Measurements from ENCODE around the gene MAP2K1.

MAP2K1 gene

GRCh38 chr15:66387163-66388042 lies 691 bp downstream of the MAP2K1 start:
- H3K36me3 ChIP-seq = no peaks in the 10 kb centered on the region
- peaks cover 0 to 47% (median 23%) of the 10 kb centered on the region in 4 donors for H3K4me1 ChIP-seq
- peak overlapping the region; percentile 78 to 94 for H3K4me3 ChIP-seq
- TF ChIP-seq CTCF (IDR thresholded peaks at IDR 0.05) = peak in 1 of 2 experiments; percentile 19
- peak overlapping the region; percentile 94 to 96 for H3K27ac ChIP-seq
- peak; percentile 62 to 84 for DNase-seq
- H3K27me3 ChIP-seq = no peaks in the 10 kb centered on the region
- H3K9me3 ChIP-seq = no peaks in the 10 kb centered on the region
- intact Hi-C loops (cut with DNase I; ENCODE audit: low total_unique reads) = loop anchor here (2.0 kb wide), 1 partner anchor 109 kb away; the partner anchor contains the start of gene SNAPC5

- Histone ChIP-seq H3K27ac (peak overlapping the region; percentile 94 to 96), H3K9me3 (no peaks in the 10 kb centered on the region), H3K4me1 (peaks cover 0 to 47% (median 23%) of the 10 kb centered on the region in 4 donors), H3K4me3 (peak overlapping the region; percentile 78 to 94), H3K27me3 (no peaks in the 10 kb centered on the region), H3K36me3 (no peaks in the 10 kb centered on the region)
- intact Hi-C loops (cut with DNase I; ENCODE audit: low total_unique reads) = loop anchor here (2.0 kb wide), 1 partner anchor 109 kb away; the partner anchor contains the start of gene SNAPC5
- TF ChIP-seq CTCF (IDR thresholded peaks at IDR 0.05) = no peak
- no peak for DNase-seq
These were observed 1.3 kb downstream of the MAP2K1 start for GRCh38 chr15:66388043-66388363.

GRCh38 chr15:66388576-66388975 lies 1.9 kb downstream of the MAP2K1 start:
- intact Hi-C loops (cut with DNase I; ENCODE audit: low total_unique reads) = loop anchor here (2.0 kb wide), 1 partner anchor 108 kb away; the partner anchor contains the start of gene SNAPC5
- Histone ChIP-seq H3K27me3 (no peaks in the 10 kb centered on the region), H3K36me3 (no peaks in the 10 kb centered on the region), H3K4me3 (peak overlapping the region in 1 of 2 donors; percentile 78), H3K9me3 (no peaks in the 10 kb centered on the region), H3K27ac (peak overlapping the region in 1 of 2 donors; percentile 94), H3K4me1 (peaks cover 0 to 49% (median 23%) of the 10 kb centered on the region in 4 donors)
- no peak for TF ChIP-seq CTCF (IDR thresholded peaks at IDR 0.05)
- DNase-seq = no peak

- intact Hi-C loops (cut with DNase I; ENCODE audit: low total_unique reads) = loop anchor here (2.0 kb wide), 1 partner anchor 108 kb away; the partner anchor contains the start of gene SNAPC5
- Histone ChIP-seq H3K36me3 (no peaks in the 10 kb centered on the region), H3K27ac (no peak overlapping the region), H3K27me3 (no peaks in the 10 kb centered on the region), H3K4me1 (peaks cover 0 to 56% (median 23%) of the 10 kb centered on the region in 4 donors), H3K9me3 (no peaks in the 10 kb centered on the region), H3K4me3 (no peak overlapping the region)
- no peak for TF ChIP-seq CTCF (IDR thresholded peaks at IDR 0.05)
- no peak for DNase-seq
These were observed 2.6 kb downstream of the MAP2K1 start for GRCh38 chr15:66389098-66389858.

- intact Hi-C loops (cut with DNase I; ENCODE audit: low total_unique reads) = loop anchor here (2.0 kb wide), 1 partner anchor 107 kb away; the partner anchor contains the start of gene SNAPC5
- no peaks in the 10 kb centered on the region for H3K36me3 ChIP-seq
- no peak overlapping the region for H3K27ac ChIP-seq
- H3K4me1 ChIP-seq = peaks cover 0 to 56% (median 23%) of the 10 kb centered on the region in 4 donors
- no peak overlapping the region for H3K4me3 ChIP-seq
- TF ChIP-seq CTCF (IDR thresholded peaks at IDR 0.05) = no peak
- DNase-seq = no peak
- H3K27me3 ChIP-seq = no peaks in the 10 kb centered on the region
- H3K9me3 ChIP-seq = no peaks in the 10 kb centered on the region
These were observed 3.2 kb downstream of the MAP2K1 start for GRCh38 chr15:66389859-66390381.
